ENCODE measurements around the gene MIEF2.

DNA sequence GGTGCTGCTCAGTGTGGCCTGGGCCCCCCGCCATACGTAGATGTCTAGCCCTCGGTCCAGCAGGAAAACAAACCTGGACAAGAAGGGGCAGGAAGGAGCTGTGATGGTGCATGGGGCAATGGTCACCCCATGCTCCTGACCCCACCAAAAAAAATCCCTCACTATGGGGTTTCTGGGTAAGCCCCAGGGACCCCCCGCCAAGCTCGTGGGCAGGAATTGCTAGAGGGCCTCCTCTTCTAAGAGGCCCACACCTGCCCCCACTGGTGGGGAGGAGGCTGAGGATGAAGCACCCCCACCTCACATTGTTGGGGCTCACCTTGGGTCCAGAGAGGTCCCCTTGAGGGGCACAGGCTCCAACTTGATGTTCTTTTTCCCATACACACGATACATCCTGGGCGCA, 11.7 kb upstream of the MIEF2 start:
- TF ChIP-seq, protein P1, sequence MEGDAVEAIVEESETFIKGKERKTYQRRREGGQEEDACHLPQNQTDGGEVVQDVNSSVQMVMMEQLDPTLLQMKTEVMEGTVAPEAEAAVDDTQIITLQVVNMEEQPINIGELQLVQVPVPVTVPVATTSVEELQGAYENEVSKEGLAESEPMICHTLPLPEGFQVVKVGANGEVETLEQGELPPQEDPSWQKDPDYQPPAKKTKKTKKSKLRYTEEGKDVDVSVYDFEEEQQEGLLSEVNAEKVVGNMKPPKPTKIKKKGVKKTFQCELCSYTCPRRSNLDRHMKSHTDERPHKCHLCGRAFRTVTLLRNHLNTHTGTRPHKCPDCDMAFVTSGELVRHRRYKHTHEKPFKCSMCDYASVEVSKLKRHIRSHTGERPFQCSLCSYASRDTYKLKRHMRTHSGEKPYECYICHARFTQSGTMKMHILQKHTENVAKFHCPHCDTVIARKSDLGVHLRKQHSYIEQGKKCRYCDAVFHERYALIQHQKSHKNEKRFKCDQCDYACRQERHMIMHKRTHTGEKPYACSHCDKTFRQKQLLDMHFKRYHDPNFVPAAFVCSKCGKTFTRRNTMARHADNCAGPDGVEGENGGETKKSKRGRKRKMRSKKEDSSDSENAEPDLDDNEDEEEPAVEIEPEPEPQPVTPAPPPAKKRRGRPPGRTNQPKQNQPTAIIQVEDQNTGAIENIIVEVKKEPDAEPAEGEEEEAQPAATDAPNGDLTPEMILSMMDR (conservative IDR thresholded peaks at IDR 0.05; ENCODE audit: low read length), result no peak
- TF ChIP-seq EZH2phosphoT487 (IDR thresholded peaks at IDR 0.05; ENCODE audit: borderline replicate concordance), result no peak

Measured in Loucy (cell line).